SK-N-SH (cell line): ENCODE results near the gene CNTNAP2.

ENCODE experiments used
- CHD2 ChIP-seq: fragments of 150-350 bp; IDR thresholded peaks from 2 replicates; pipeline ENCODE4 v1.6.1; 2018; ENCODE audit warnings: low read length; ENCODE audit not compliant: partially characterized antibody
- GABPA ChIP-seq: IDR thresholded peaks from 2 replicates; pipeline ENCODE4 v1.4.0; 2012; ENCODE audit warnings: low read depth, mild to moderate bottlenecking
- GATA2 ChIP-seq: sonication (generic); formaldehyde crosslinking; IDR thresholded peaks from 2 replicates; pipeline ENCODE4 v1.5.0; 2020; ENCODE audit warnings: mild to moderate bottlenecking, missing genetic modification reagents
- JUND ChIP-seq: IDR thresholded peaks from 2 replicates; pipeline ENCODE4 v1.4.0; 2012
- NFIC ChIP-seq: IDR thresholded peaks from 2 replicates; pipeline ENCODE4 v1.4.0; 2012; ENCODE audit warnings: borderline replicate concordance
- POLR2AphosphoS5 ChIP-seq: IDR thresholded peaks from 2 replicates; pipeline ENCODE4 v1.6.1; 2012; ENCODE audit warnings: low read depth, low read length
- RFX5 ChIP-seq: IDR thresholded peaks from 2 replicates; pipeline ENCODE4 v1.6.1; 2012; ENCODE audit warnings: mild to moderate bottlenecking, improper control_type of control experiment, low read length
- SIN3A ChIP-seq: IDR thresholded peaks from 2 replicates; pipeline ENCODE4 v1.6.1; 2012; ENCODE audit warnings: low read depth, mild to moderate bottlenecking, low read length, moderate library complexity, borderline replicate concordance
- TAF1 ChIP-seq: IDR thresholded peaks from 2 replicates; pipeline ENCODE4 v1.6.1; 2012; ENCODE audit warnings: low read depth, mild to moderate bottlenecking, low read length, moderate library complexity, borderline replicate concordance
- TF ChIP-seq, protein P1 (sequence below): fragments of 200-600 bp; sonication (generic); IDR thresholded peaks from 2 replicates; pipeline ENCODE4 v1.6.1; 2017; ENCODE audit warnings: antibody characterized with exemption, mild to moderate bottlenecking, moderate library complexity
- TF ChIP-seq, protein P2 (sequence below): IDR thresholded peaks from 2 replicates; pipeline ENCODE4 v1.4.0; 2012; ENCODE audit warnings: low read depth
- TF ChIP-seq, protein P3 (sequence below): IDR thresholded peaks from 2 replicates; pipeline ENCODE4 v1.4.0; 2012; ENCODE audit warnings: low read depth, borderline replicate concordance
- TF ChIP-seq, protein P4 (sequence below): IDR thresholded peaks from 2 replicates; pipeline ENCODE4 v1.6.1; 2012; ENCODE audit warnings: mild to moderate bottlenecking, low read depth, low read length, moderate library complexity
- TF ChIP-seq, protein P5 (sequence below): fragments of 150-350 bp; IDR thresholded peaks from 2 replicates; pipeline ENCODE4 v1.6.1; 2017; ENCODE audit warnings: antibody characterized with exemption, low read length, low read depth, borderline replicate concordance

DNA sequence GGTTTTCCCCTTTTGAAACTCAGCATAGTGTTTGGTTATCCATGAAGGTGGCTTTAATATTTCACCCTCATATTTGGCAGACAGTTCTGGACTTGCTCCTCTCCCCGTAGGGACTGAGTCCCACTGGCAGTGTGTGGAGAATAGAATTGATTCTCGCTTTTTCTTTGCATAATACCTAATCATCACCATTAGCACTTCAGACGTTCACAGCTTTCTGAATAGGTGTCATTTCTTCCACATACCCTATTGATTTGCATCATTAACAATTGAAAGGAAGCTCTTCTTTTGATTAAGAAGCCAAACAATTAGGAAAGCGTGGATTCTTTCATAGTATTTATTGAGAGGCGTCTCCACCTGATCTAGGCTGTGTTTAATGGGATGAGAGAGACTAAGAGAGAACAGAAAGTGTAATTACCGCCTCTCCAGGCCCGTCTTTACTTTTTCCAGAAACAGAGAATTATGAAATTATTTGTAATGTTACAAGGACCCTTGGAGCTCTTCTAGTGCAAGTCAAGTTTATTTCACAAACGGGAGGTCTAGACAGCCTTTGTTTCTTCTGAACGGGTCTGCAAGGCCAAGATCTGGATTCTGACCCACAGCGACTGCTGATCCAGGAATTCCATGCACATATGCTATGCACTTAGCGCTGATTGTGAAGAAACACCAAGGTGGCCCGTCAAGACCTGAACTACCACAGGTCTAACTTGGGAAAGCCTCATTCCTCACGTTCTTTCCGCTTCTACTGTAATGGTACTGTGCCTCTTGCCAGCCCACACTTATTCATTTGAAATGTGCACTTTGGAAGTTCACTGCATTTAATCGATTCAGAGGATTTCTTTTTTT lies 2224.1 kb downstream of the CNTNAP2 start:
- TF ChIP-seq, protein P1, sequence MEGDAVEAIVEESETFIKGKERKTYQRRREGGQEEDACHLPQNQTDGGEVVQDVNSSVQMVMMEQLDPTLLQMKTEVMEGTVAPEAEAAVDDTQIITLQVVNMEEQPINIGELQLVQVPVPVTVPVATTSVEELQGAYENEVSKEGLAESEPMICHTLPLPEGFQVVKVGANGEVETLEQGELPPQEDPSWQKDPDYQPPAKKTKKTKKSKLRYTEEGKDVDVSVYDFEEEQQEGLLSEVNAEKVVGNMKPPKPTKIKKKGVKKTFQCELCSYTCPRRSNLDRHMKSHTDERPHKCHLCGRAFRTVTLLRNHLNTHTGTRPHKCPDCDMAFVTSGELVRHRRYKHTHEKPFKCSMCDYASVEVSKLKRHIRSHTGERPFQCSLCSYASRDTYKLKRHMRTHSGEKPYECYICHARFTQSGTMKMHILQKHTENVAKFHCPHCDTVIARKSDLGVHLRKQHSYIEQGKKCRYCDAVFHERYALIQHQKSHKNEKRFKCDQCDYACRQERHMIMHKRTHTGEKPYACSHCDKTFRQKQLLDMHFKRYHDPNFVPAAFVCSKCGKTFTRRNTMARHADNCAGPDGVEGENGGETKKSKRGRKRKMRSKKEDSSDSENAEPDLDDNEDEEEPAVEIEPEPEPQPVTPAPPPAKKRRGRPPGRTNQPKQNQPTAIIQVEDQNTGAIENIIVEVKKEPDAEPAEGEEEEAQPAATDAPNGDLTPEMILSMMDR, result no peak
- TF ChIP-seq, protein P2, sequence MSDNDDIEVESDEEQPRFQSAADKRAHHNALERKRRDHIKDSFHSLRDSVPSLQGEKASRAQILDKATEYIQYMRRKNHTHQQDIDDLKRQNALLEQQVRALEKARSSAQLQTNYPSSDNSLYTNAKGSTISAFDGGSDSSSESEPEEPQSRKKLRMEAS, result no peak
- TF ChIP-seq JUND (no peak), POLR2AphosphoS5 (no peak), RFX5 (no peak), CHD2 (no peak), SIN3A (no peak), GABPA (no peak), GATA2 (no peak), TAF1 (no peak), NFIC (no peak)
- TF ChIP-seq, protein P3, sequence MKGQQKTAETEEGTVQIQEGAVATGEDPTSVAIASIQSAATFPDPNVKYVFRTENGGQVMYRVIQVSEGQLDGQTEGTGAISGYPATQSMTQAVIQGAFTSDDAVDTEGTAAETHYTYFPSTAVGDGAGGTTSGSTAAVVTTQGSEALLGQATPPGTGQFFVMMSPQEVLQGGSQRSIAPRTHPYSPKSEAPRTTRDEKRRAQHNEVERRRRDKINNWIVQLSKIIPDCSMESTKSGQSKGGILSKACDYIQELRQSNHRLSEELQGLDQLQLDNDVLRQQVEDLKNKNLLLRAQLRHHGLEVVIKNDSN, result no peak
- TF ChIP-seq, protein P4, sequence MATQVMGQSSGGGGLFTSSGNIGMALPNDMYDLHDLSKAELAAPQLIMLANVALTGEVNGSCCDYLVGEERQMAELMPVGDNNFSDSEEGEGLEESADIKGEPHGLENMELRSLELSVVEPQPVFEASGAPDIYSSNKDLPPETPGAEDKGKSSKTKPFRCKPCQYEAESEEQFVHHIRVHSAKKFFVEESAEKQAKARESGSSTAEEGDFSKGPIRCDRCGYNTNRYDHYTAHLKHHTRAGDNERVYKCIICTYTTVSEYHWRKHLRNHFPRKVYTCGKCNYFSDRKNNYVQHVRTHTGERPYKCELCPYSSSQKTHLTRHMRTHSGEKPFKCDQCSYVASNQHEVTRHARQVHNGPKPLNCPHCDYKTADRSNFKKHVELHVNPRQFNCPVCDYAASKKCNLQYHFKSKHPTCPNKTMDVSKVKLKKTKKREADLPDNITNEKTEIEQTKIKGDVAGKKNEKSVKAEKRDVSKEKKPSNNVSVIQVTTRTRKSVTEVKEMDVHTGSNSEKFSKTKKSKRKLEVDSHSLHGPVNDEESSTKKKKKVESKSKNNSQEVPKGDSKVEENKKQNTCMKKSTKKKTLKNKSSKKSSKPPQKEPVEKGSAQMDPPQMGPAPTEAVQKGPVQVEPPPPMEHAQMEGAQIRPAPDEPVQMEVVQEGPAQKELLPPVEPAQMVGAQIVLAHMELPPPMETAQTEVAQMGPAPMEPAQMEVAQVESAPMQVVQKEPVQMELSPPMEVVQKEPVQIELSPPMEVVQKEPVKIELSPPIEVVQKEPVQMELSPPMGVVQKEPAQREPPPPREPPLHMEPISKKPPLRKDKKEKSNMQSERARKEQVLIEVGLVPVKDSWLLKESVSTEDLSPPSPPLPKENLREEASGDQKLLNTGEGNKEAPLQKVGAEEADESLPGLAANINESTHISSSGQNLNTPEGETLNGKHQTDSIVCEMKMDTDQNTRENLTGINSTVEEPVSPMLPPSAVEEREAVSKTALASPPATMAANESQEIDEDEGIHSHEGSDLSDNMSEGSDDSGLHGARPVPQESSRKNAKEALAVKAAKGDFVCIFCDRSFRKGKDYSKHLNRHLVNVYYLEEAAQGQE, result no peak
- TF ChIP-seq, protein P5, sequence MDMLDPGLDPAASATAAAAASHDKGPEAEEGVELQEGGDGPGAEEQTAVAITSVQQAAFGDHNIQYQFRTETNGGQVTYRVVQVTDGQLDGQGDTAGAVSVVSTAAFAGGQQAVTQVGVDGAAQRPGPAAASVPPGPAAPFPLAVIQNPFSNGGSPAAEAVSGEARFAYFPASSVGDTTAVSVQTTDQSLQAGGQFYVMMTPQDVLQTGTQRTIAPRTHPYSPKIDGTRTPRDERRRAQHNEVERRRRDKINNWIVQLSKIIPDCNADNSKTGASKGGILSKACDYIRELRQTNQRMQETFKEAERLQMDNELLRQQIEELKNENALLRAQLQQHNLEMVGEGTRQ, result no peak
